Measurements from ENCODE around the gene HPF1.
"Not testable (repeated sequence)": the region's sequence is repeated elsewhere in the genome, so short reads cannot be mapped to it uniquely, and the experiment has no call there.

DNA sequence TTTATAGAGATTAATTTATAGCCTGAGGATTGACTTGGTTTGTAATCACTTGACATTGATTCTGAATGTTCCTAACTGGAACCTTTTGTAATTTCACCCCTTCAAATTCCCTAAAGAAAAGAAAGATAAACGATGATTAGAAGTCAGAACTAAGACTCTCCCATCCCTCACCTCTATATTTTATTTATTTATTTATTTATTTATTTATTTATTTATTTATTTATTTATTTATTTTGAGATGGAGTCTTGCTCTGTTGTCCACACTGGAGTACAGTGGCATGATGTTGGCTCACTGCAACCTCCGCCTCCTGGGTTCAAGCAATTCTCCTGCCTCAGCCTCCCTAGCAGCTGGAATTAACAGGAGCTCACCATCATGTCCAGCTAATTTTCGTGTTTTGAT is 49.0 kb upstream of the HPF1 start:
- TF ChIP-seq, protein P1, sequence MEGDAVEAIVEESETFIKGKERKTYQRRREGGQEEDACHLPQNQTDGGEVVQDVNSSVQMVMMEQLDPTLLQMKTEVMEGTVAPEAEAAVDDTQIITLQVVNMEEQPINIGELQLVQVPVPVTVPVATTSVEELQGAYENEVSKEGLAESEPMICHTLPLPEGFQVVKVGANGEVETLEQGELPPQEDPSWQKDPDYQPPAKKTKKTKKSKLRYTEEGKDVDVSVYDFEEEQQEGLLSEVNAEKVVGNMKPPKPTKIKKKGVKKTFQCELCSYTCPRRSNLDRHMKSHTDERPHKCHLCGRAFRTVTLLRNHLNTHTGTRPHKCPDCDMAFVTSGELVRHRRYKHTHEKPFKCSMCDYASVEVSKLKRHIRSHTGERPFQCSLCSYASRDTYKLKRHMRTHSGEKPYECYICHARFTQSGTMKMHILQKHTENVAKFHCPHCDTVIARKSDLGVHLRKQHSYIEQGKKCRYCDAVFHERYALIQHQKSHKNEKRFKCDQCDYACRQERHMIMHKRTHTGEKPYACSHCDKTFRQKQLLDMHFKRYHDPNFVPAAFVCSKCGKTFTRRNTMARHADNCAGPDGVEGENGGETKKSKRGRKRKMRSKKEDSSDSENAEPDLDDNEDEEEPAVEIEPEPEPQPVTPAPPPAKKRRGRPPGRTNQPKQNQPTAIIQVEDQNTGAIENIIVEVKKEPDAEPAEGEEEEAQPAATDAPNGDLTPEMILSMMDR (IDR thresholded peaks at IDR 0.05; ENCODE audit: insufficient read depth, low read length, poor library complexity, severe bottlenecking), result not testable (repeated sequence)
- not testable (repeated sequence) for TF ChIP-seq EZH2phosphoT487 (conservative IDR thresholded peaks at IDR 0.05; ENCODE audit: low read length)

All from SU-DHL-6 (cell line).